Activated naive CD4-positive, alpha-beta T cell (primary cell): ENCODE data around the gene REPS1.

ENCODE experiments used
- DNase-seq, 4 experiments: peaks; one replicate each; lab custom pipeline; 2025; lab: John Stamatoyannopoulos, UW

The REPS1 gene

DNA sequence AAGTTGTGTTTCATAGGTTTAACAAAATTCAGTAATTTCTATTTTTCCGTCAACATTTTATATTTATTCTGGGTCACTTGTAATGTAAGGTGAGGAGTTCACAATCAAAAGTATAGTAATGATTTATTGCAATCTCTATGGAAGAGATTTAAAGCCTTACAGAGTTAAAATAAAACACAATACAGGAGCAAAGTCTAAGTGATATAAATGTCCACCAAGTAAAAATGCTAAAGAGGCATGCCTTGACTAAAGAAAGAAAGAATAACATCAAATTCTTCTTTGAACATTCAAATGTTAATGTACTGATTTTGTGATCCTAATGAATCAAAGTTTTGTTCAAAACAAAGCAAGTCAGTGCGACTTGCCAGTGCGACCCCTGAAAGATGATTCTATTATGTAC, 61.5 kb downstream of the REPS1 start:
- no peak for DNase-seq

DNA sequence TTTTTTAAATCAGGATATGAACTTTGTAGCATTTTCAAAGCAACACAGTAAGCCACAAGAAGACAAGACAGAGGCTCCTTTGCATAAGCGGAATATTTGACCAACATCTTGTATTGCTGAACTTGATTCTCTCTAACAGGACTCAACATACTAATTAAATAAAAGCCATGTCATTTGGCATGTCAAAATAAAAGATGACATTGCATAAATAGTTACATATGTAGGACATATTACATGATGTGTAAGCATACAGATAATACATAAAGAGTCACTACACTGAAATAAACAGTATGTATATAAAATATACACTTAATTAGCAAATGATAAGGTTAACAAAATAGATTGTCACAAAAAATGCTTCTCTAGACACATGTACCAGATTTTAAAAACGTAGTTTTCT, 62.2 kb downstream of the REPS1 start:
- DNase-seq: no peak

DNA sequence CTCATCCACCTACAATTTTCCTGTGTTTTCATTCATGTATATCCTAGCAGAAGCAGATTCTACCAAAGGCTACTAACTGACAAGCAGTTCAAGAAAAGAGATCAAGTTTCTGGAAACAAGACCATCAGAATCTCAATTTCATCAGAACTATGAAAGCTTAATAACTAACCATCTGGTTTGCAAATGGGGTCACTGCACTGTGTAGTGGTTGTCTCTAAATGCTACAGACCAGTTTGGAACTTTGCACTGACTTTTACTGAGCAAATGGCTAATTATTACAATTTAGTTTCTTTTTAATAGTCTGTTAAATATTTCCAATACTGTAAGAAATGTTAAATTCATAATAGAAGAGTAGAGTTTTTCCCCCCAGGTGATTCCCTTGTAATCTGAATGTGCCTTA, 64.5 kb downstream of the REPS1 start:
- no peak for DNase-seq

- DNase-seq: no peak
These were observed 67.1 kb downstream of the REPS1 start for GRCh38 chr6:138920906-138921305.

DNA sequence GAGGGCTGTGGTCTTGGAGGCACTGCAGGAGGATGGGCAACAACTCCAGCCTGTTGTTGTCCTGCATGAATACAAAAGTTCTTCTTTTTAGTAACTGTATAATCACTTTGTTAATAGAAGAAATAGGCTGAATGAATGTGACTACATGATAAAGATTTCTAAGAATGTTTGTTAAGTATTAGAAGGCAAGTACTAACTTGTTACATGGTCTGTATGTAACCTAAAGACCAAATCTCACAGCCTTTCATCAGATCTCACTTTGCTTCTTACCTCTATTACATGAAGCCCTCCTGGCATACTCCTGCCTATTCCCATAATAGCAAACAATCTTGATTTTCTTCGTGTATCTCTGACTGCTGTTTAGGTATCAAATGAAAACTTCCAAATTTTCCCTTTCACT, 73.4 kb downstream of the REPS1 start:
- DNase-seq: no peak

DNA sequence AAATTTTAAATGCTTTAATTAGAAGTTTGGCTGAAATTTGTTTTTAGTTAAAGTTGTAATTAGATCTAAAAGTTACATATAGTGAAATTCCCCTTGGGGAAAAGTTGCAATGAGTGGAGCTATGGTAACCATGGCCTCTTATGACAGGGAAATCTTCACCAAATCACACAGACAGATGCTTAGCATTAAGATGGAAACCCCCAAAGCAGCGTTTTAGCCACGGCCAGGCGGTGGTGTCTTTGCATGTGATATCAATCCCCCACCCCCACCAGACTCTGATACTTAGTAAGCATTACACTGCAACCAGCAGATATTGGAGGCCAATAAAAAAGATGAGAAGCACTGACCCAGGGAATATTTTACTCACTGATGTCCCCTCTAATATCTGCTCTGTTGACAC, 75.7 kb downstream of the REPS1 start:
- no peak for DNase-seq

DNA sequence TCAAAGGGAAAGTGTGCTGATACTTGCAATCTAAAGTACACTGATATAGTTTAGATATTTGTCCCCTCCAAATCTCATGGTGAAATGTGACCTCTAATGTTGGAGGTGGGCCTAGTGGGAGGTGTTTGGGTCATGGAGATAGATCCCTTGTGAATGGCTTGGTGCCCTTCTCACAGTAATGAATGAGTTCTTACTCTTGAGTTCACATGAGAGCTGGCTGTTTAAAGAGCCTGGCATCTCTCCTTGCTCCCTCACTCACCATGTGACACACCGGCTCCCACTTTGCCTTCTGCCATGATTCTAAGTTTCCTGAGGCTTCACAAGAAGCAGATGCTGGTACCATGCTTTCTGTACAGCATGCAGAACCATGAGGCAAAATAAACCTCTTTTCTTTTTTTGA, 78.1 kb downstream of the REPS1 start:
- DNase-seq: no peak

DNA sequence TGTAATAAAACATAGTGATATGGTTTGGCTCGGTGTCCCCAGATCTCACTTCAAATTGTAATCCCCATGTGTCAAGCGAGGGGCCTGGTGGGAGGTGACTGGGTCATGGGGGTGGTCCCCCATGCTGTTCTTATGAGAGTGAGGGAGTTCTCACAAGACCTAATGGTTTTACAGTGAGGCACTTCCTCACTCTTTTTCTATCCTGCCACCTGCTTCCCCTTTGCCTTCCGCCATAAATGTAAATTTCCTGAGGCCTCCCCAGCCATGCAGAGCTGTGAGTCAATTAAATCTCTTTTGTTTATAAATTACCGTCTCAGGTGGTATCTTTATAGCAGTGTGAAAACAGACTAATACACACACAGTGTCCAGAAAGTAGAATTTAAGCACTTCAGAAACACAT, 78.5 kb downstream of the REPS1 start:
- DNase-seq: no peak

DNA sequence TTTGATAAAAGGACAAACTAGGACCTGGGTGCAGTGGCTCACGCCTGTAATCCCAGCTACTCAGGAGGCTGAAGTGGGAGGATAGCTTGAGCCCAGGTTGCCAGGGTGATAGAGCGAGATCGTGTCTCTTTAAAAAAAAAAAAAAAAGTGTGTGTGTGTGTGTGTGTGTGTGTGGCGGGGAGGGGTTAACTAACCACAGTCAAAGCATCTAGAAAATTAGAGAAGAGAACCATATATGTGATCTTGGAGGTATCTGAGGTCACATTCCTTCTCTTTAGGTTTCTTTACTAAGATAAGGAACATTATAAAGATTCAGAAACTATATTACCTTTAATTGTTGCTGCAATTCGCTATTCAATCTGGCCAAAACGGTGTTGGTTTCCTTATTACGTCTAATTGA, 80.9 kb downstream of the REPS1 start:
- no peak for DNase-seq

- DNase-seq: no peak
These were observed 91.0 kb downstream of the REPS1 start for GRCh38 chr6:138897031-138897430.

- no peak for DNase-seq
These were observed 91.8 kb downstream of the REPS1 start for GRCh38 chr6:138896104-138896756.

DNA sequence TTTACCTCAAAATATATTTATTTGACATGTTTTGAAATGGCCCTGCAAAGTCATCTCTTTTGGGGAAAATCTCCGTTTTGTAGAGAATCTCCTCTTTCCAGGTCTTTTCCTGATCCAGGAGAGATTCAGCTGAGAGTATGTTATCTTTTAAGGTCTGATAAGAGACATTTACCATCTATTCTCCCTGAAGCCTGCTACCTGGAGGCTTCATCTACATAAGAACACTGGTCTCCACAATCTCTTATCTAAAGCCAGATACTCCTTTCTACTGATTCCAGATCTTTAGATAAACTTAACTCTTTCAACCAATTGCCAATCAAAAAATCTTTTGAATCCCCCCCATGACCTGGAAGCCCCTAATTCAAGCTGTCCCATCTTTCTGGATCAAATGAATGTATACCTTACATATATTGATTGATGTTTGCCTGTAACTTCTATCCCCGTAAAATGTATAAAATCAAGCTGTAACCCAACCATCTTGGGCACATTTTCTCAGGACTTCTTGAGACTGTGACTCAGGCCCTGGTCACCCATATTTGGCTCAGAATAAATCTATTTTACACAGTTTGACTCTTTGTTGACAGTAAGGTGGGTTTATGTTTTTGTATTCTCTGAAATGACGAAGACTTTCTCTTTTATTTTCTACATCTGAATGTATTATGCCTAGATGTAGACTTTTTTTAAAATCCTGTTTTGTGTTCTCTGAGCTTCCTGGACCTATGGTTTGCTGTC, 96.6 kb downstream of the REPS1 start:
- DNase-seq: no peak

- no peak for DNase-seq
These were observed 102.8 kb downstream of the REPS1 start for GRCh38 chr6:138885156-138885819.

DNA sequence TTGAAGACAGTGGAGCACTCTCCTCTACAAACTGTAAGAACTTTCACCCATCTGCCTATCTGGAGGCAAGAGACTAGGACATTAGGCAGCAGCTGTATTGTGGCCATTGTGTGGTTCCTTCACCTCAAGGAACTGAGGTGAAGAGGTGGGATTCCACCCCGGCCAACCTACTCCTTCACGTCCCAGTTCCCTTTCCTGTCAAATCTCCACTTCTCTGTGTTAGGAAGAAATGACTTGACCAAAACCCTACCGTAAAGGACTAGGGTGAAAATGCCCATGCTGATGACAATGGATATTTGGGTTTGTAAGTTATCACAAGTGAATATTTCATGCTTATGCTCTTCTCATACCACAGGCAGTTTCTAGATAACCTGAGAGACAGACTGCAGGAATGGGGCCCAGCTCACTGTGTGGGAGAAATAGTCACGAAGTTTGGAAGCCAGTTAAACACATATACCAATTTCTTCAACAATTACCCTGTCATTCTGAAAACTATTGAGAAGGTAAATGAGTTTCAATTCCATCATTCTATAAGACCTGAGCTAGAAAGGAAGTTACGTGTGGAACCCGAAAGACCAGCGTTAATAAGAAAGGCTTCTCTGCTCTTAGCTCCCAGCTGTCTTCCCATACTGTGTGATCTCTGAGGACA, 105.6 kb downstream of the REPS1 start:
- DNase-seq: no peak

DNA sequence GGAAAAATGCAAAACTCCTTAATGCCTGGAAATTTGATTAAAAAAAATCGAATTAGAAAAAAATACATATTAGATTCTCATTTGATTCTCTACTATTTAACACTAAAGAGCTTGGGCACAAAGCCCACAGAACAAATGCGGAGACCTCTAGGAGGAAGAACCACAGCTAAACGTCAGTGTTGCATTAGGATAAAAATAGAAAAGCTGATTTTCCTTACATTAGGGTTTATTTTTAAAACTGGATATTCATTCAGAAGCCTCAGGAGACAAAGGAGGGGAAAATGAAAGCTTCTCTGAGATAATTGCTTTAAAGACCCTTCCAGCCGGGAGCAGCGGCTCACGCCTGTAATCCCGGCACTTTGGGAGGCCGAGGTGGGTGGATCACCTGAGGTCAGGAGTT, 114.9 kb downstream of the REPS1 start:
- DNase-seq: no peak

GRCh38 chr6:138869398-138869797, 118.7 kb downstream of the REPS1 start:
- DNase-seq: no peak

DNA sequence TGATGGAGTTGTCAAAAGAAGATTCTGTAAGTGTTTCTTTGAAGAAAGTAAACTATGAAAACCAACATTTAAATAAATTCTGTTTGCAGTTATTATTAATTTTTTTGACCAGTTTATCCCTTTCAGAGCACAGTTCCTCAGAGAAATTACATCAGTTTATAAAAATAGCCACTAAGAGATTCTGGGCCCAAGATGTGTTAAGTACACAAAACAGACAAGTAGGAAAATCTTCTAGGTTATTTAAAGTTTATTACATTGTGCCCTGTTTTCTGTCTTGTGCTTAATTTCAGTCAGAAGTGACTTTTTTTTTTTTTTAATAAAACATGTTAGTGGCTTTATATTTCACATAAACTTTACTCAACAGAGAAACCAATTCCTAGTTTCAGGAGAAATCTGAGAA, 119.9 kb downstream of the REPS1 start:
- DNase-seq: no peak

GRCh38 chr6:138865480-138866109, 122.5 kb downstream of the REPS1 start:
- DNase-seq: no peak

DNA sequence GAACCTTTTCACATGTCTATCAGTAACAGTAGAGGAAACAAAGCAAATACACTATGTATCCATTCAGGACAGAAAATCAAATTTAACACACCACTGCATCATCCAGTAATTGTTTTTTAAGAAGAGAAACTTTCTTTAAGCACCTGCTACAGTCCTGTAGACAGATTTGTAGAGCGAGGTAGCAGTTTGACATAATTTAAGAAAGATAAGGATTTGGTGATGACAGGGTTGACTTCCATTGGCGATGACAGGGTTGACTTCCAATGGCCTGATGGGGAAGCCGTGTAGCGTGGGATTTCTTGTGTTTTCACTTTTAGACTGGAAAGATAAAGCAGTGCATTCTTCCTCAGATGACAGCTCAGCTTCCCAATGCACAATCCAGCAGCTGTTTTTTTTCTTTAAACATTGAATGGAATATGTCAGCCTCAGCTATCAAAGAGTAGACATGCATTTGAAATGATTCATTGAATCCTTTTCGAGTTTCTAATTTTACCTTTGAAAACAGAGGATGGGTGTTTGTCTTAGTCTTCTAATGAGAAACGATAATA, 123.6 kb downstream of the REPS1 start:
- no peak for DNase-seq

DNA sequence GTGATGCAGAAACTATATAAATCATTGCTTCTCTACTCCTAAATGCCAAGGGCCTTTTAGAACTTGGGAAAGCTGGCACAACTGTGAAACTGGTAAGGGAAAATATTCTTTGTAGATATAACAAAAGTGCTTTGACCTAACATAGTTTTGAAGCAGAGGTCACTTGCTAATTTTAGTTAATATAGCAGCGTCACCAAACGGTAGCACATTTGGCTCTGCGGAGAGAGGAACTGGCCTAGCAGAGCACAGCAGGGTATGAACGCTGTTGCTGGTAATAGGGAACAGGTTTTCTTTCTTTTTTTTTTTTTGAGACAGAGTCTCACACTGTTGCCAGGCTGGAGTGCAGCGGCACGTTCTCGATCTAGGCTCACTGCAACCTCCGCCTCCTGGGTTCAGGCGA, 124.7 kb downstream of the REPS1 start:
- no peak for DNase-seq

GRCh38 chr6:138862456-138862855, 125.6 kb downstream of the REPS1 start:
- DNase-seq: no peak

DNA sequence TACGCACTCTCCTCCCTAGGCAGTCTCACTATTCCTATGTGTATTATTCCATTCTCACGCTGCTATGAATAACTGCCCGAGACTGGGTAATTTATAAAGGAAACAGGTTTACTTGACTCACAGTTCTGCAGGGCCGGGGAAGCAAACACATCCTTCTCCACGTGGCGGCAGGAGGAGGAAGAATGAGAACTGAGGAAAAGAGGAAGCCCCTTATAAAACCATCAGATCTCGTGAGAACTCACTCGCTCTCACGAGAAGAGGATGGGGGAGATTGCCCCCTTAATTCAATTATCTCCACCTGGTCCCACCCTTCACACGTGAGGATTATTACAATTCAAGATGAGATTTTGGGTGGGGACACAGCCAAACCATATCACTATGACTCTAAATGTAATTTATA, 130.3 kb downstream of the REPS1 start:
- DNase-seq: no peak
